Heart right ventricle (tissue), 16 donors: ENCODE data around the gene SPNS3. TPM values are rescaled to one million over a fixed set of nuclear protein-coding genes. Genes with fewer than 3 reads are reported as not detected.

Source experiments
- ATAC-seq, 8 donors: fragments of 200-7000 bp; cut with Tn5 transposase; one replicate each; pipeline ENCODE4 v1.9.1; 2020; ENCODE audit warnings: mild to moderate bottlenecking in 8 of 8, moderate library complexity in 8 of 8, moderate number of reproducible peaks in 1 of 8
- DNase-seq, 2 donors: peaks; one replicate each; pipeline ENCODE4 v3.0.0-alpha.2; 2020
- H3K27ac ChIP-seq, 10 donors: fragments of 200-600 bp; sonication (generic) in 2 of 10; one replicate each; pipeline versions ENCODE4 v1.5.0 to v1.8.0; 2020 to 2022; ENCODE audit warnings: mild to moderate bottlenecking in 3 of 10
- H3K27me3 ChIP-seq, 7 donors: fragments of 200-600 bp; one replicate each; pipeline ENCODE4 v1.8.0; 2021 to 2022; ENCODE audit warnings: mild to moderate bottlenecking in 2 of 7
- H3K36me3 ChIP-seq, 9 donors: fragments of 200-600 bp; sonication (generic) in 1 of 9; one replicate each; pipeline versions ENCODE4 v1.5.0 to v1.8.0; 2020 to 2022; ENCODE audit warnings: mild to moderate bottlenecking in 2 of 9
- H3K4me1 ChIP-seq, 9 donors: fragments of 200-600 bp; sonication (generic) in 1 of 9; one replicate each; pipeline versions ENCODE4 v1.5.0 to v1.8.0; 2020 to 2022; ENCODE audit warnings: mild to moderate bottlenecking in 4 of 9
- H3K4me3 ChIP-seq, 10 donors: fragments of 200-600 bp; sonication (generic) in 2 of 10; one replicate each; pipeline versions ENCODE4 v1.5.0 to v1.8.0; 2020 to 2022; ENCODE audit warnings: mild to moderate bottlenecking in 7 of 10, moderate library complexity in 2 of 10
- H3K9me3 ChIP-seq, 11 donors: fragments of 200-600 bp in 10 of 11; sonication (generic) in 2 of 11; one replicate each; pipeline versions ENCODE4 v1.5.0 to v1.8.0; 2013 to 2022; ENCODE audit warnings: mild to moderate bottlenecking in 2 of 11, control low read depth in 1 of 11, moderate library complexity in 1 of 11
- whole genome bisulfite sequencing, 2 donors: extraction: QIAGEN DNeasy Blood & Tissue Kit; methylation state at CpG; one replicate each; pipeline ENCODE4 v1.1.7; 2013; ENCODE audit warnings: inconsistent platforms in 1 of 2; 5-methylcytosine and 5-hydroxymethylcytosine counted together
- intact Hi-C, 10 donors: fragments of 100-400 bp; cut with DNase I; formaldehyde crosslinking; loops; one replicate each; pipeline versions ENCODE4 v1.11.1 to v1.14.2; 2022
- polyA plus RNA-seq, 2 donors: library from polyadenylated mRNA; stranded (reverse); fragments of 200-250 nt; gene quantifications; one replicate each; pipeline ENCODE4 v1.2.3, GENCODE V29; 2013
- total RNA-seq, 10 donors: library from RNA; stranded (reverse); fragmentation: NEBNext Ultra II Directional in 3 of 10; extraction: Animal tissue kit (Norgen Biotek cat#: 25700) in 3 of 10; gene quantifications; one replicate each; pipeline versions ENCODE4 v1.2.1 to v1.2.4, GENCODE V29; 2021 to 2023
- TF ChIP-seq, protein P1 (sequence below), 9 donors: fragments of 200-600 bp; sonication (generic) in 2 of 9; IDR thresholded peaks; one replicate each; pipeline versions ENCODE4 v1.5.0 to v1.8.0; 2021 to 2022; ENCODE audit warnings: antibody characterized with exemption in 9 of 9, mild to moderate bottlenecking in 5 of 9, moderate library complexity in 1 of 9
- donor health status: Arrhythmogenic right ventricular cardiomyopathy.
- donor health status: ischemic (EF 13 %, LVEDD 7.1; RV severe dilation, severe dysfunction).
- donor health status: healthy with polysubstance abuse.
- donor health status: DM: no; HTN: yes; CAD: no.
- donor health status: DM: no; HTN: no; CAD: no.
- donor health status: ischemic (EF 25% LVEDD 6.9; RV normal size, moderate dysfunction).
- donor health status: ischemic (EF 25% LVEDD 5.7; RV mildly dilated, moderate dysfunction).
- donor health status: healthy.
- donor health status: DM: yes; HTN: yes; CAD: no.
- donor health status: Ischemic cardiomyopathy.
- donor health status: ischemic (EF 35%, LVEDD 5.7; RV mildly dilated, moderate dysfunction).
- donor health status: nonischemic (EF 11% LVEDD 7.7; RV severe dilation, severe dysfunction).
- donor health status: DM: yes; HTN: yes; CAD: no.
- donor health status: PGD.
- donor health status: ischemic (EF 29% LVEDD 5.4; RV normal size, mild dysfunction).
- donor health status: nonischemic (EF 23%, LVEDD 6.1; RV moderate dilation, normal function).

Gene SPNS3
- total and polyA plus RNA-seq, 12 donors: 0.13 to 4.2 (median 0.89) TPM; not detected in 1

DNA sequence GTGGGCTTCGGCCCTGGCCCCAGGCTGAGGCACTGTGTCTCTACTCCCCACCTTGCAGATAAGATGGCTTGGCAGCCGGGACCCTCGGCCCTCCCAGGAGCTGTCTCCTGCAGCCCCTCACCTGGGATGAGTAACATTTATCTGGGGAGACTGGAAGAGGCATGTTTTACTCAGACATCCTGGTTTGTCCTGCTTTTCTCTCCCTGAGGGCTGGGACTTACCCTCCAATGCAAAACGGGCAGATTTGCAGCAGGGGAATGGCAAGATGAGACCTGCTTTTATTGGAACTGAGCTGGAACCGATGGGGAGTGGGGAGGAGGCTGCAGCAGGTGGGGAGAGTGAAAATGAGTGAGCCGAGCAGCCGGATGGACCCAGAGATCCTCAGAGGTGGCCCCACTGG, 39.9 kb upstream of the SPNS3 start:
- 68 to 70% methylated on average over 7 of the region's 7 CpGs for WGBS, 2 donors
- ATAC-seq: no peak
- TF ChIP-seq, protein P1, sequence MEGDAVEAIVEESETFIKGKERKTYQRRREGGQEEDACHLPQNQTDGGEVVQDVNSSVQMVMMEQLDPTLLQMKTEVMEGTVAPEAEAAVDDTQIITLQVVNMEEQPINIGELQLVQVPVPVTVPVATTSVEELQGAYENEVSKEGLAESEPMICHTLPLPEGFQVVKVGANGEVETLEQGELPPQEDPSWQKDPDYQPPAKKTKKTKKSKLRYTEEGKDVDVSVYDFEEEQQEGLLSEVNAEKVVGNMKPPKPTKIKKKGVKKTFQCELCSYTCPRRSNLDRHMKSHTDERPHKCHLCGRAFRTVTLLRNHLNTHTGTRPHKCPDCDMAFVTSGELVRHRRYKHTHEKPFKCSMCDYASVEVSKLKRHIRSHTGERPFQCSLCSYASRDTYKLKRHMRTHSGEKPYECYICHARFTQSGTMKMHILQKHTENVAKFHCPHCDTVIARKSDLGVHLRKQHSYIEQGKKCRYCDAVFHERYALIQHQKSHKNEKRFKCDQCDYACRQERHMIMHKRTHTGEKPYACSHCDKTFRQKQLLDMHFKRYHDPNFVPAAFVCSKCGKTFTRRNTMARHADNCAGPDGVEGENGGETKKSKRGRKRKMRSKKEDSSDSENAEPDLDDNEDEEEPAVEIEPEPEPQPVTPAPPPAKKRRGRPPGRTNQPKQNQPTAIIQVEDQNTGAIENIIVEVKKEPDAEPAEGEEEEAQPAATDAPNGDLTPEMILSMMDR (IDR thresholded peaks at IDR 0.05): no peak

DNA sequence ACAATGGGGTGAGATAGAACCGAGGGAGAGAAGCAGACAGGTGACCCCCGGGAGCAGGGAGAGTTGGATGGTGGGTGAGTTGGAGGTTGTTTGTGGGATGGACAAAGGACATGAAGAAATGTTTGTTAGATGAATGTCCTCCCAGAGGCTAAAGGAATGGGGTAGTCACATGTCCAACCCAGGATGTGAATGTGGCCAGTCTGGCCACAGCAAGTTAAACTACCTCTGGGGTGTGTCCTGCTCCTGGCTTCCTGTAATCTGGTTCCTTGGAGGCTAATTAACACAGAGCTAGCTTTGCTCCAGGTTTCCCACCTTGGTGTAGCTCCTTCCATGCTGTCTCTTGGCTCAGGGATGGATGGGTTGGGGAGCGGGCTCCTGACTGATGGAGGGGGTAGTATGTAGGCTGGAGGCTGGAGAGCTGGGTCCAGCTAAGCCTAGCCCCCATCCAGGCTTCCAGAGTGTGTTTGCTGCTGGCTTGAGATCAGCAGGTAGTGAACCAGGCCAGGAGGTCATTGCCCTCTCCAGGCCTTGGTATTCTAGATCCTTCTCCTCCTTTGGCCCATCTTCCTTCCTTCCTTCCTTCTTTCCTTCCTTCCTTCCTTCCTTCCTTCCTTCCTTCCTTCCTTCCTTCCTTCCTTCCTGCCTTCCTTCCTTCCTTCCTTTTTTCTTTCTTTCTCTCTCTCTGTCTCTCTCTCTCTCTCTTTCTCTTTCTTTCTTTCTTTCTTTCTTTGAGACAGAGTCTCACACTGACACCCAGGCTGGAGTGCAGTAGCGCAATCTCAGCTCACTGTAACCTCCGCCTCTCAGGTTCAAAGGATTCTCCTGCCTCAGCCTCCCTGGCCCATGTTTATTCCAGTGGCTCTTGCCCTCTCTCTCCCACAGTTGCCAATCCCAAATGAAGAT, 39.3 kb upstream of the SPNS3 start:
- H3K4me1 ChIP-seq: no peaks in the 10 kb centered on the region
- H3K27me3 ChIP-seq: no peaks in the 10 kb centered on the region
- TF ChIP-seq, protein P1 (IDR thresholded peaks at IDR 0.05): no peak
- no peak overlapping the region for H3K27ac ChIP-seq
- WGBS, 2 donors: 94 to 96% methylated on average over 5 of the region's 5 CpGs
- H3K36me3 ChIP-seq: no peaks in the 10 kb centered on the region
- no peak overlapping the region for H3K4me3 ChIP-seq
- ATAC-seq (no peak), DNase-seq (no peak)
- H3K9me3 ChIP-seq: no peaks in the 10 kb centered on the region
- intact Hi-C loops: no loop called here

More for the DNA sequence above, 39.9 kb upstream of the SPNS3 start:
- Histone ChIP-seq H3K27me3 (no peaks in the 10 kb centered on the region), H3K36me3 (no peaks in the 10 kb centered on the region), H3K4me1 (no peaks in the 10 kb centered on the region), H3K27ac (no peak overlapping the region), H3K9me3 (no peaks in the 10 kb centered on the region), H3K4me3 (no peak overlapping the region)
- intact Hi-C loops: no loop called here
- DNase-seq: no peak

- Histone ChIP-seq H3K4me1 (no peaks in the 10 kb centered on the region), H3K27ac (no peak overlapping the region), H3K4me3 (no peak overlapping the region), H3K36me3 (no peaks in the 10 kb centered on the region), H3K27me3 (no peaks in the 10 kb centered on the region), H3K9me3 (no peaks in the 10 kb centered on the region)
- WGBS, 2 donors: 88 to 95% methylated on average over 3 of the region's 3 CpGs
- ATAC-seq (no peak), DNase-seq (no peak)
- TF ChIP-seq, protein P1 (IDR thresholded peaks at IDR 0.05): no peak
- intact Hi-C loops: no loop called here
Measured at GRCh38 chr17:4395111-4395478, 38.6 kb upstream of the SPNS3 start.

- TF ChIP-seq, protein P1 (IDR thresholded peaks at IDR 0.05): no peak
- Histone ChIP-seq H3K4me3 (no peak overlapping the region), H3K27me3 (no peaks in the 10 kb centered on the region), H3K36me3 (no peaks in the 10 kb centered on the region), H3K27ac (no peak overlapping the region), H3K4me1 (no peaks in the 10 kb centered on the region), H3K9me3 (no peaks in the 10 kb centered on the region)
- WGBS, 2 donors: 92 to 94% methylated on average over 6 of the region's 6 CpGs
- intact Hi-C loops: no loop called here
- ATAC-seq (no peak), DNase-seq (no peak)
Measured at GRCh38 chr17:4397840-4398239, 35.9 kb upstream of the SPNS3 start.
